HG03159 (cell line): ENCODE results near the gene UNC5A.

Experiments
- ATAC-seq: cut with Tn5 transposase; IDR thresholded peaks from one replicate; pipeline ENCODE4 v1.9.1; 2021; ENCODE audit warnings: mild to moderate bottlenecking, moderate library complexity; ENCODE audit not compliant: unreplicated experiment

UNC5A gene

GRCh38 chr5:176810081-176810597 is at the start of gene UNC5A:
UNC5A (plus strand) TSS chr5:176810559; CDS start chr5:176810751, 192 bp downstream.
- ATAC-seq: no peak

- no peak for ATAC-seq
These were observed 48.6 kb upstream of the UNC5A start for GRCh38 chr5:176761755-176762154.

- ATAC-seq: no peak
These were observed 47.9 kb upstream of the UNC5A start for GRCh38 chr5:176762489-176762888.

- ATAC-seq: no peak
These were observed 44.7 kb upstream of the UNC5A start for GRCh38 chr5:176765687-176766086.

- ATAC-seq: no peak
These were observed 42.0 kb upstream of the UNC5A start for GRCh38 chr5:176768174-176768970.

GRCh38 chr5:176769911-176770310 is 40.4 kb upstream of the UNC5A start:
- no peak for ATAC-seq

GRCh38 chr5:176770431-176770830 is 39.9 kb upstream of the UNC5A start:
- no peak for ATAC-seq

- ATAC-seq: no peak
These were observed 39.1 kb upstream of the UNC5A start for GRCh38 chr5:176771102-176771845.

- ATAC-seq: no peak
These were observed 37.8 kb upstream of the UNC5A start for GRCh38 chr5:176772271-176773210.

- ATAC-seq: no peak
These were observed 36.8 kb upstream of the UNC5A start for GRCh38 chr5:176773408-176774035.

- ATAC-seq: no peak
These were observed 35.9 kb upstream of the UNC5A start for GRCh38 chr5:176774216-176775171.

- ATAC-seq: no peak
These were observed 35.0 kb upstream of the UNC5A start for GRCh38 chr5:176775409-176775808.

- no peak for ATAC-seq
These were observed 34.1 kb upstream of the UNC5A start for GRCh38 chr5:176776141-176776865.

GRCh38 chr5:176776916-176777315 is 33.4 kb upstream of the UNC5A start:
- ATAC-seq: no peak

GRCh38 chr5:176778921-176779465 is 31.4 kb upstream of the UNC5A start:
- ATAC-seq: no peak

GRCh38 chr5:176779537-176779936 is 30.8 kb upstream of the UNC5A start:
- ATAC-seq: no peak

- no peak for ATAC-seq
These were observed 29.9 kb upstream of the UNC5A start for GRCh38 chr5:176780176-176781053.

- no peak for ATAC-seq
These were observed 29.3 kb upstream of the UNC5A start for GRCh38 chr5:176781054-176781375.
